Myocyte (in vitro differentiated cells): ENCODE measurements around the gene SUN1. TPM values are rescaled to one million over a fixed set of nuclear protein-coding genes. Genes with fewer than 3 reads are reported as not detected.
A peak's percentile ranks its signal among the peaks of the same experiment; 100 is the strongest.

Experiments used
- DNase-seq: peaks from one replicate; pipeline ENCODE4 v3.0.0-alpha.2; 2012; ENCODE audit warnings: low read depth
- total RNA-seq: library from RNA; depleted of rRNA; stranded (reverse); fragments of >200 nt; gene quantifications from 2 replicates; pipeline ENCODE4 v1.2.3, GENCODE V29; 2014

SUN1 gene
- total RNA-seq, 1 donor from 2014 or later = 236 TPM

DNA sequence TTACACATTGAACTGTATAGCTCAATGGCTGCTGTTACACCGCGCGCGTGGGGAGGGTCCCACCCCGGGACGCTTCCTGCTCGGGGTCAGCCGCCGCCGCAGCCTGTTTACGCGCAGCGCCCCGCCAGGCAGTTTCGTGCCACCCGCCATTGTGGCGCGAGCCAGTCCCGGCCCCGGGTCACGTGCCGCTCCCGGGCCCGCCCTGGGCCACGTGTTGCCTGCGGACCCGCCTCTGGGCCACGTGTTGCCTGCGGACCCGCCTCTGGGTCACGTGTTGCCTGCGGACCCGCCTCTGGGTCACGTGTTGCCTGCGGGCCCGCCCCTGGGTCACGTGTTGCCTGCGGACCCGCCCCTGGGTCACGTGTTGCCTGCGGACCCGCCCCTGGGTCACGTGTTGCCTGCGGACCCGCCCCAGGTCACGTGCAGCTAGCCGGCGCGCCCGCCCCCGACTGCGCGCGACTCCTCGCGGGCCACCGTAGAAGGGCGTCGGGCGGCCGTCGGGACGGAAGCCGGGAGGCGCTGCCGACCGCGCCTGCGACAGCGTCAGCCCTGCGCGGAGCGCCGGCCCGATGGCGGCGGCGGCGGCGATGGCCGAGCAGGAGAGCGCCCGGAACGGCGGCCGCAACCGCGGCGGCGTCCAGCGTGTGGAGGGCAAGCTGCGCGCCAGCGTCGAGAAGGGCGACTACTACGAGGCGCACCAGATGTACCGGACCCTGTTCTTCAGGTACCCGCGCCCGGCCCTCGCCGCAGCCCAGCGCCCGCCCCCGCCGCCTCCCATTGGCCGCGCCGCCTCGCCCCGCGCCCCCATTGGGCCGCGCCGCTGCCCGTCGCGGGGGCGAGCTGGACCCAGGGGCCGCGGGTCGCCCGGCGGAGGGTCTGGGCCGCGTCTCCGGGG is 44.0 kb downstream of the SUN1 start, which contains the start of gene GET4:
Gene GET4 (plus strand): TSS at position 478 of the 895 bp plus-strand sequence. CDS start 92 bp downstream, at position 570.
- peak; percentile 95 for DNase-seq

GRCh38 chr7:876972-877311 is 44.7 kb downstream of the SUN1 start:
- no peak for DNase-seq

- DNase-seq = no peak
These were observed 45.3 kb downstream of the SUN1 start for GRCh38 chr7:877312-878232.

GRCh38 chr7:879093-879492 is 46.8 kb downstream of the SUN1 start:
- DNase-seq = no peak

DNA sequence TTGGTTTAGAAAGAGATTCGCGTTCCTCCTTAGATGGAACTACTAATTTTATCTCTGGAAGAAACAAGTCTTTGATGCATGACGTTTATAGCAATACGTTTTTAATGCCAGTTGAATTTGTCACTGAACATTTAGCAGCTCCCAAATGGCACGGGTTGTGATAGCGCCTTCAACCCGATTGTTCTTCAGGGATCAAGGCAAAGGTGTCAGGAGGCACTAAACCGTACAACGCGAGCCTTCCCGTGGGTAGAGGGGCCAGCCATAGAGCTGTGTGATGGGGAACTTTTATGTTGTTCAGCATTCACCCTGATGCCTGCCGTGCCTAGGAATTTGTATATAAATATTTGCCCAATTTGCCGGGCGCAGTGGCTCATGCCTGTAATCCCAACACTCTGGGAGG is 47.4 kb downstream of the SUN1 start:
- no peak for DNase-seq

DNA sequence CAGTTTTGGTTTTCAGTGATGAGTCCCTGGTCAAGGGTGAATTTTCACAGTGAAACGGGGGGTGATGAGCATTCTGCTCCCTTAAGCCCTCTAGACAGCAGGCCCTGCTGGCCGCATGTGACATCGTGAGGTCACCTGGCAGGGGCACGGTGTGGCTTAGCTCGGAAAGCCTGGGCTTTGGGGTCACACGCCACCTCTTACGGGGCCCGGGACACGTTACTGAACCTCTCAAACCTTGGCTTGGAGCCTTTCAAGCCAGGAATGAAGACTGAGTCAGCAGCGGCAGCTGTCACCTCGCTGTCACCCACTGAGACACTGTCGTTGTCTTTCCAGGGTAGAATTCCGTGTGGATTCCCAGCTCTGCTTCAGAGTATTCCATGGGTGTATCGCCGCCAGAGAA is 48.2 kb downstream of the SUN1 start:
- peak; percentile 93 for DNase-seq

GRCh38 chr7:881441-882234 is 49.4 kb downstream of the SUN1 start:
- DNase-seq = no peak

- peak; percentile 80 for DNase-seq
These were observed 50.2 kb downstream of the SUN1 start for GRCh38 chr7:882336-883035.

GRCh38 chr7:883055-884021 is 51.1 kb downstream of the SUN1 start:
- no peak for DNase-seq

DNA sequence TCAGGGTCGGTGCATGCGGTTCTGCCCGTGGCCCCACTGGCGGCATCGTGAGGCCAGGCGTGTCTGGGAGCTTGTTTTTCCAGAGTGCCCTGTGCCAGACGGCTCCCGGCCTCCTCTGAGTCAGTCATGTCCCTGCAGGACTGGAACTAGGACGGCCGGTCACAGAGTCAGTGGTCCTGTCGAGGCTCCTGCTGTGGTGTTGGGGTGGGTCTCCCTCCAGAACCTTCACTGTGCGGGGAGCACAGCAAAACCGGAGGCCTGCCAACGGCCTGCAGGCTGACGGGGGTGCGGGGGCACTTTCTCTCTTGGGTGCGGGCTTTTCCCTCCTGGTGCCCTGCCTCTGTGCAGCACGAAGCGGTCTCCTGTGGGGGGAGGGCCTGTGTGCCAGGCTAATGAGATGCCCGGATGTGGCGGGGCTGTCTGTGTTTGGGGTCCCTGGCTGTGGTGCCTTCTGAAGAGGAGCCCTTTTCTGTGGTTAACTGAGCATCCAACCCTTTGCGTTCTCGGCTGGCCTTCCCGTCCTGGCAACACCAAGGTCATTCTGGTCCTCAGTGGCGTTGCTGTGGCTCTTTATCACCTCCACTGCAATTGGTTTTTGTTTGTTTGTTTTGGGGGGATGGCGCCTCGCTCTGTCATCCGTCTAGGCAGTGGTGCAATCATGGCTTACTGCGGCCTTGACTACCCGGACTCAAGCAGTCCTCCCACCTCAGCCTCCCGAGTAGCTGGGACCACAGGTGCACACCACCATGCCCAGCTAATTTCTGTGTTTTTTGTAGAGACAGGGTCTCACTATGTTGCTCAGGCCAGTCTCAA is 52.1 kb downstream of the SUN1 start:
- no peak for DNase-seq

GRCh38 chr7:885261-885892 is 53.1 kb downstream of the SUN1 start:
- DNase-seq = no peak

DNA sequence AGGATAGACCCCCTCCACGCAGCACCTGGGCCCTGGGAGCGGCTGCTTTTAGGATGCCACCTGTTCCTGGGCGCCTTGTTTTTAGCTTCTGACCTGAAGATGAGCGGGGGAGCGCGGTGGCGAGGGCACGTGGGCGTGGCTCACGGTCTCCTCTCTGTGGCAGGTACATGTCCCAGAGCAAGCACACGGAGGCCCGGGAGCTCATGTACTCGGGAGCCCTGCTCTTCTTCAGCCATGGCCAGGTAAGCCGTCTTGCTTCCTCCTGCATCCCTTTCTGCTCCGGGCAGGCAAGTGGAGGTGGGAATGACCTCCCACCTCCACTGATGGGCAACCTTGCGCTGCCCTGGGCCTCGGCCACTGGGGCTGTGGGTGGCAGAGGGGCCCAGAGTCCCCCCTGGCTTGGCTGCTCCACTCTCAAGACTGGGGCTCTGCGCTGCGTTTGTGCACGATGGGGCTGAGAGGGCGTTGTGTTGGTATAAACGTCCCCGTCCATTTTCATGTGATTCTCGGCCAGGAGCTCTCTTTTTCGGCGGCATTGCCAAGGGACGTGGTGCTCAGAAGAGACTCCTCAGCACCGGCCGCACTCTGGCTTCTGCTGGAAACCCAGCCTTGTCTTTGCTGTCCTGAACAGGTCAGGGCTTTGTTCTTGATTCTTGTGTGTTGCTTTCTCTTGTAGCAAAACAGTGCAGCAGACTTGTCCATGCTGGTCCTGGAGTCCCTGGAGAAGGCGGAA is 53.8 kb downstream of the SUN1 start:
- no peak for DNase-seq

GRCh38 chr7:886626-887487 is 54.6 kb downstream of the SUN1 start:
- no peak for DNase-seq

DNA sequence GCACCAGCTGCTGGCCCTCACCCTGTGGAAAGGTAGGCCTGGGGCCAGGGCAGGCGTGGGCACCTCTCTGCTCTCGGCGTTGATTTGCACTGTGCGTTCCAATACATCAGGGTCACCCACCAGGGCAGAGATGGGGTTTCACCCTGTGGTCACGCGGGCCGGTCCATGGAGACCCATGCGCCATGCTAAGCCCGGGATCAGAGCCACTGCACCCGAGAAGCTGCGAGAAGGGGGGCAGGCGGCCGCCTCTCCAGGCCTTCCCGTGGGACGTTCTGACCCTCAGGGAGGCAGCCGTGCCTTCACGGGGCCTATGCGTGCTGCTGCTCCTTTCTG is 55.2 kb downstream of the SUN1 start:
- no peak for DNase-seq

DNA sequence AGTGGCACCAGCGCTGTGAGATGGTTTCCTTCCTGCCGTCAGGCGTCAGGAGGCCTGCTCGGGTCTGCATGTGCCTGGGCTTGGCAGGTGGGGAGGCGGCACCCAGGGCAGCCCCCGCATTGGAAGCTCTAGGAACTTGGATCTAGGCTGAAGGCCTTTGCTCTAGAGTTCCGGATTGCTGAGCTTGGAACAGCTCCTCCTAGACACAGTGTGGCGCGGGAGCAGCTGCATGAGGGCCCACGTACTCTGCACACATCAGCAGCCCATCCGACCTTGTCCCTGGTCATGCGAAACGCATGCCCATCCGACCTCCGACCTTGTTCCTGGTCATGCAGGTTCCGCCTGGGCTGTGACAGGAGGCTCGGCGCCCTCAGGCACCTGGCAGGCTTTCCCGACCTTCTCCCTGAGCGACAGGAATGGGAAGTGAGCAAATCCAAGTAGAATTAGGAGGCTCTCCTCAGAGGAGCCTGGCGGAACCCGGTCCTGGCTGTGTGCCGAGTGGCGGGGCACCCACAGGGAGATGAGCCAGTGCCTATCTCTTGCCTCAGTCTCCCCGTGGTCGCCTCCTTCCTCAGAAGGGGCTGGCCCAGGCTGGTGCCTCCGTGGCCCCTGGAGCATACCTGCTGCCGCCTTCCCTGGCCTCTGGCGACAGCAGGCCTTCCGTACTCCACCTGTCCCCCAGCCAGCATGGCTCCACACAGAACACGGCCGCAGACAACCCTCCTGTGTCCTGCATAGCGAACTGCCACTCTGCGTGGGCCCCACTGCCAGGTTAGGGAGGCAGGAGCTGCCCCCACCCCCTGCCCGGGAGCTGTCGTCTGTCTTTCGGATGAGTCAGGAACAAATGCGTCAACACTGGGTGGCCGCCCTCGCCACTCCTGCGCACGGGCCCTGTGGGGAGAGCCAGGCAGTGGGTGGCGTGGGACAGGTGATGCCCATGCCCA is 56.1 kb downstream of the SUN1 start:
- no peak for DNase-seq
